CD14-positive monocyte (primary cell): ENCODE data around the gene BCORL1. TPM values are rescaled to one million over a fixed set of nuclear protein-coding genes. Genes with fewer than 3 reads are reported as not detected.

Source experiments
- DNase-seq, 3 donors: peaks; one replicate each; pipeline ENCODE4 v3.0.0-alpha.2; 2011 to 2022
- H2AFZ ChIP-seq: 2 replicates; pipeline ENCODE4 v1.6.0; 2012; ENCODE audit warnings: mild to moderate bottlenecking, low read depth, low read length, inconsistent platforms; ENCODE audit not compliant: insufficient read depth, poor library complexity, severe bottlenecking
- H3K27ac ChIP-seq, 2 donors: 1 replicate in 1 of 2; 2 replicates in 1 of 2; pipeline ENCODE4 v1.5.1; 2012 to 2013; ENCODE audit warnings: low read length in 2 of 2, control low read depth in 1 of 2, inconsistent platforms in 1 of 2, low read depth in 1 of 2, mild to moderate bottlenecking in 1 of 2
- H3K27me3 ChIP-seq, 2 donors: one replicate each; pipeline versions ENCODE4 v1.6.0 to v1.6.1; 2011 to 2013; ENCODE audit warnings: low read length in 2 of 2; ENCODE audit not compliant: control insufficient read depth in 2 of 2, insufficient read depth in 2 of 2
- H3K36me3 ChIP-seq, 2 donors: replicated peaks in 1 of 2; 1 replicate in 1 of 2; 2 replicates in 1 of 2; pipeline versions ENCODE4 v1.5.1 to v1.6.1; 2012 to 2013; ENCODE audit warnings: low read length in 2 of 2, control low read depth in 1 of 2, inconsistent platforms in 1 of 2, mild to moderate bottlenecking in 1 of 2; ENCODE audit not compliant: insufficient read depth in 2 of 2, control insufficient read depth in 1 of 2
- H3K4me1 ChIP-seq, 2 donors: 1 replicate in 1 of 2; 2 replicates in 1 of 2; pipeline versions ENCODE4 v1.5.1 to v1.6.1; 2012 to 2013; ENCODE audit warnings: low read length in 2 of 2, control low read depth in 1 of 2, inconsistent platforms in 1 of 2, mild to moderate bottlenecking in 1 of 2, moderate library complexity in 1 of 2; ENCODE audit not compliant: insufficient read depth in 2 of 2, control insufficient read depth in 1 of 2
- H3K4me2 ChIP-seq: replicated peaks from 2 replicates; pipeline ENCODE3; 2012; ENCODE audit warnings: low read length, moderate library complexity, mild to moderate bottlenecking; ENCODE audit not compliant: poor library complexity, severe bottlenecking; ENCODE audit errors: extremely low read depth
- H3K4me3 ChIP-seq, 3 experiments: fragments of 200-600 bp in 1 of 3; sonication (generic) in 1 of 3; replicated peaks in 1 of 3; 1 replicate in 2 of 3; 2 replicates in 1 of 3; pipeline ENCODE4 v1.5.1; 2011 to 2013; ENCODE audit warnings: low read length in 3 of 3, mild to moderate bottlenecking in 3 of 3, control low read depth in 2 of 3, low read depth in 2 of 3, inconsistent platforms in 1 of 3, moderate library complexity in 1 of 3
- H3K79me2 ChIP-seq: 2 replicates; pipeline ENCODE4 v1.6.0; 2012; ENCODE audit warnings: mild to moderate bottlenecking, control low read depth, inconsistent platforms, low read length, moderate library complexity; ENCODE audit not compliant: insufficient read depth
- H3K9ac ChIP-seq: 2 replicates; pipeline ENCODE4 v1.6.0; 2017; ENCODE audit warnings: low read length, mild to moderate bottlenecking; ENCODE audit not compliant: insufficient read depth, poor library complexity, severe bottlenecking
- H3K9me3 ChIP-seq, 2 donors: replicated peaks in 1 of 2; 1 replicate in 1 of 2; 2 replicates in 1 of 2; pipeline versions ENCODE4 v1.5.1 to v1.6.1; 2012 to 2013; ENCODE audit warnings: low read length in 2 of 2, control low read depth in 1 of 2; ENCODE audit not compliant: control insufficient read depth in 1 of 2, insufficient read depth in 1 of 2
- H4K20me1 ChIP-seq: 2 replicates; pipeline ENCODE4 v1.6.0; 2012; ENCODE audit warnings: mild to moderate bottlenecking, low read length, control low read depth, moderate library complexity; ENCODE audit not compliant: insufficient read depth
- H3K27ac Mint-ChIP-seq, 7 donors: one replicate each; pipeline ENCODE4 v1.8.0; 2020; ENCODE audit warnings: mild to moderate bottlenecking in 7 of 7, mixed read lengths in 7 of 7, moderate library complexity in 6 of 7, inconsistent platforms in 2 of 7
- H3K27me3 Mint-ChIP-seq, 3 donors: one replicate each; pipeline ENCODE4 v1.8.0; 2021 to 2022; ENCODE audit warnings: low read depth in 3 of 3, mild to moderate bottlenecking in 3 of 3, mixed read lengths in 3 of 3, moderate library complexity in 3 of 3, inconsistent platforms in 1 of 3
- H3K36me3 Mint-ChIP-seq, 2 donors: one replicate each; pipeline ENCODE4 v1.8.0; 2020; ENCODE audit warnings: mixed read lengths in 2 of 2, inconsistent platforms in 1 of 2, mild to moderate bottlenecking in 1 of 2
- H3K4me1 Mint-ChIP-seq: one replicate; pipeline ENCODE4 v1.8.0; 2020; ENCODE audit warnings: mild to moderate bottlenecking, mixed read lengths
- H3K4me3 Mint-ChIP-seq, 2 donors: one replicate each; pipeline ENCODE4 v1.8.0; 2020; ENCODE audit warnings: mild to moderate bottlenecking in 2 of 2, mixed read lengths in 2 of 2, moderate library complexity in 1 of 2
- H3K9me3 Mint-ChIP-seq, 7 donors: one replicate each; pipeline ENCODE4 v1.8.0; 2020 to 2022; ENCODE audit warnings: mixed read lengths in 7 of 7, mild to moderate bottlenecking in 6 of 7, moderate library complexity in 6 of 7, inconsistent platforms in 2 of 7
- WGBS: methylation state at CpG from one replicate; pipeline ENCODE4 v1.1.5; 2013; ENCODE audit warnings: missing lambda C conversion rate; ENCODE audit not compliant: insufficient coverage; 5-methylcytosine and 5-hydroxymethylcytosine counted together
- intact Hi-C, 2 donors: fragments of 100-400 bp; cut with micrococcal nuclease; formaldehyde crosslinking; loops; one replicate each; pipeline versions ENCODE4 v1.15.0 to v1.15.1; 2023
- polyA plus RNA-seq, 3 donors: library from polyadenylated mRNA; depleted of rRNA in 1 of 3; unstranded in 2 of 3; stranded (reverse) in 1 of 3; fragments of 300-500 nt in 2 of 3; fragments of >200 nt in 1 of 3; fragmentation: Illumina TruSeq in 2 of 3; gene quantifications; 1 replicate in 2 of 3; 2 replicates in 1 of 3; pipeline ENCODE4 v1.2.3, GENCODE V29; 2012 to 2021
- TF ChIP-seq, protein P1 (sequence below): fragments of 200-600 bp; IDR thresholded peaks from one replicate; pipeline ENCODE4 v1.8.0; 2022; ENCODE audit warnings: antibody characterized with exemption, mild to moderate bottlenecking

BCORL1 gene
- polyA plus RNA-seq, 3 donors, result 0.69 to 2.4 (median 0.72) TPM

DNA sequence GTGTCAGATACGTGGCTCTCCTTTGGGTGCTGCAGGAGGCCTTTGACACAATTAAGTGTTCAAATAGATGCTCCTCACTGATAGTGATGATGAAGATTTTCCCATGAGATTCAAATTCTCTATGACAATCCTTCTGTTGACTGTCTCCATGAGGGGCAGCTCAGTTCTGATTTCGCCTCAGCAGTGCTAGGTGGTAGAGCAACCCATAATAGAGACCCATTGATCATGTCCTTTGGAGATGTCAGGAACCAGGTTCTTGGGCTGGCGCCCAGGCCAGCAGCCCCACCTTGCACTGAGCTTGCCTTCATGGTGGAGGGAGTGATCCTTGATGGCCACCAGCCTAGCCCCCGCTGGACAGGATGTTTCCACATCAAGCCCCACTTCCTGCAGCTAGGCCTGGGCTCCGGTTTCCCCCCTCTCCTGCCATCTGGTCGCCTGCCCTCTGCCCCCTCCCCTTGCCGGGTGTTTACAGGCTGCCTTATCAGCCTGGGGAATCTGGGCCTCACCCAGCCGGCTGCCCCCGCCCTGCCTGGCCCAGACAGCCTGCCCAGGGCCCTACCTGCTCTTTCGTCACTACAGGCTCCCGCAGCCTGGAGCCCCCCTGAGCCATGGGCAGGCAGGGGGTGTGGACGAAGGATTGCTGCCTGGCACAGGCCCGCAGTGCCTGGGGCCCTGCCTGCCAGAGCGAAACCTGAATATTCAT lies 115.2 kb downstream of the BCORL1 start:
- peak overlapping the region in 2 of 7 donors; percentile 64 to 85 for H3K27ac Mint-ChIP-seq
- H3K9me3 Mint-ChIP-seq, result peaks cover 0 to 2% (median 0%) of the 10 kb centered on the region in 7 donors
- H3K36me3 Mint-ChIP-seq, result peaks cover 7 to 9% of the 10 kb centered on the region in 2 donors
- WGBS, result 3% methylated on average over 6 of the region's 14 CpGs
- Histone ChIP-seq H3K9me3 (no peaks in the 10 kb centered on the region), H3K4me1 (peaks cover 57 to 72% of the 10 kb centered on the region in 2 donors), H3K36me3 (peaks cover 0 to 5% of the 10 kb centered on the region in 2 donors), H3K4me2 (peak overlapping the region; percentile 33), H3K79me2 (peaks cover 99% of the 10 kb centered on the region), H3K27me3 (no peaks in the 10 kb centered on the region), H3K4me3 (no peak overlapping the region), H3K9ac (no peak overlapping the region), H4K20me1 (peaks cover 100% of the 10 kb centered on the region), H3K27ac (peak overlapping the region; percentile 46 to 56), H2AFZ (no peak overlapping the region)
- H3K27me3 Mint-ChIP-seq, result peaks cover 0 to 15% (median 0%) of the 10 kb centered on the region in 3 donors
- no peak for DNase-seq
- H3K4me3 Mint-ChIP-seq, result peak overlapping the region in 1 of 2 donors; percentile 64
- TF ChIP-seq, protein P1, sequence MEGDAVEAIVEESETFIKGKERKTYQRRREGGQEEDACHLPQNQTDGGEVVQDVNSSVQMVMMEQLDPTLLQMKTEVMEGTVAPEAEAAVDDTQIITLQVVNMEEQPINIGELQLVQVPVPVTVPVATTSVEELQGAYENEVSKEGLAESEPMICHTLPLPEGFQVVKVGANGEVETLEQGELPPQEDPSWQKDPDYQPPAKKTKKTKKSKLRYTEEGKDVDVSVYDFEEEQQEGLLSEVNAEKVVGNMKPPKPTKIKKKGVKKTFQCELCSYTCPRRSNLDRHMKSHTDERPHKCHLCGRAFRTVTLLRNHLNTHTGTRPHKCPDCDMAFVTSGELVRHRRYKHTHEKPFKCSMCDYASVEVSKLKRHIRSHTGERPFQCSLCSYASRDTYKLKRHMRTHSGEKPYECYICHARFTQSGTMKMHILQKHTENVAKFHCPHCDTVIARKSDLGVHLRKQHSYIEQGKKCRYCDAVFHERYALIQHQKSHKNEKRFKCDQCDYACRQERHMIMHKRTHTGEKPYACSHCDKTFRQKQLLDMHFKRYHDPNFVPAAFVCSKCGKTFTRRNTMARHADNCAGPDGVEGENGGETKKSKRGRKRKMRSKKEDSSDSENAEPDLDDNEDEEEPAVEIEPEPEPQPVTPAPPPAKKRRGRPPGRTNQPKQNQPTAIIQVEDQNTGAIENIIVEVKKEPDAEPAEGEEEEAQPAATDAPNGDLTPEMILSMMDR, result no peak
- H3K4me1 Mint-ChIP-seq, result peaks cover 70% of the 10 kb centered on the region
- intact Hi-C loops, result no loop called here

DNA sequence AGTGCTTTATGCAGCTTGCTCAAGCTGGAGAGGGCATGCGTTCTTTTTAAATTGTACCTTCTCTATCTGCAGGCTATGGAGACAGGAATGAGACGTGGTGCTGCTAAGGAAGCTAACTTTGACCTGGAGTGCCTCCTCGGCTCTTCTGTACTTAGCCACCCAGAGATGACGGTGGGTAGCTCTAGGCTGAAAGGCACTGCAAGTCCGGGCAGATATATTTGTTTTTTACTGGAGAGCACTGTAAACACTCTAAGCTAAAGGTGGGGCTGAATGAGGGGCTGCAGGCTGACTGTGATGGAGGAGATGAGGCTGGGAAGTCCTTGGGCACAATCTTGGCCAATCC lies 115.7 kb downstream of the BCORL1 start:
- Histone ChIP-seq H3K79me2 (peaks cover 99% of the 10 kb centered on the region), H3K4me1 (peaks cover 54 to 69% of the 10 kb centered on the region in 2 donors), H3K36me3 (peaks cover 0 to 5% of the 10 kb centered on the region in 2 donors), H3K27ac (peak overlapping the region; percentile 46 to 56), H3K9me3 (no peaks in the 10 kb centered on the region), H3K4me3 (no peak overlapping the region), H2AFZ (no peak overlapping the region), H3K27me3 (no peaks in the 10 kb centered on the region), H3K4me2 (peak overlapping the region; percentile 33), H4K20me1 (peaks cover 99% of the 10 kb centered on the region), H3K9ac (no peak overlapping the region)
- peaks cover 0 to 16% (median 0%) of the 10 kb centered on the region in 3 donors for H3K27me3 Mint-ChIP-seq
- H3K36me3 Mint-ChIP-seq, result peaks cover 7 to 9% of the 10 kb centered on the region in 2 donors
- WGBS, result no CpG with 5 or more reads among the region's 5 CpGs
- peaks cover 0 to 2% (median 0%) of the 10 kb centered on the region in 7 donors for H3K9me3 Mint-ChIP-seq
- peak overlapping the region in 5 of 7 donors; percentile 52 to 85 (median 64) for H3K27ac Mint-ChIP-seq
- TF ChIP-seq, protein P1, result no peak
- H3K4me3 Mint-ChIP-seq, result peak overlapping the region; percentile 42 to 64
- intact Hi-C loops, result no loop called here
- H3K4me1 Mint-ChIP-seq, result peaks cover 73% of the 10 kb centered on the region
- DNase-seq, result no peak
